ENCODE results near the gene TMEM204. TPM values are rescaled to one million over a fixed set of nuclear protein-coding genes. Genes with fewer than 3 reads are reported as not detected.

The TMEM204 gene
- polyA plus RNA-seq, 2 donors, result 3.4 to 6.2 TPM

DNA sequence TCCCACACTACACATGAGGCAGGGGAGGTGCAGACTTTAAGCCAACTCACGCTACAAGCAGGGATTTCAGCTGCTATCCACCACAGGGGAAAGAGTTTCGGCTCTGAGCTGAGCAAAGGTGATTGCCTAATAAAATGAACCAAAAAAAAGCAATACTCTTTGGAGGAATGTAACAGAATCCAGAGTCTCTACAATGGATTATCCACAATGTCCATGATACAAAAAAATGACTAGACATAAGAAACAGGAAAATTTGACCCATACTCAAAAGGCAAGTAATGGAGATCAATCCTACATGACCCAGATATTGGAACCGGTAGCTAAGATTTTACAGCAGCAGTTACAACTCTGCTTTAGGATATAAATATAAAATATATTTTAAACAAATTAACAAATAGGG is 19.0 kb upstream of the TMEM204 start:
- Histone ChIP-seq H3K27ac (ENCODE audit: low read depth in 2 of 2, low read length in 1 of 2) (no peak overlapping the region), H3K27me3 (ENCODE audit: control insufficient read depth in 1 of 2, insufficient read depth in 2 of 2, low read length in 2 of 2) (no peaks in the 10 kb centered on the region), H3K9me3 (ENCODE audit: control insufficient read depth in 2 of 2, insufficient read depth in 1 of 2, low read depth in 1 of 2, low read length in 1 of 2) (peaks cover 0 to 2% of the 10 kb centered on the region in 2 donors), H3K36me3 (ENCODE audit: control insufficient read depth in 2 of 2, insufficient read depth in 2 of 2, low read length in 1 of 2) (peaks cover 2 to 25% of the 10 kb centered on the region in 2 donors), H3K4me1 (ENCODE audit: control insufficient read depth in 2 of 2, insufficient read depth in 2 of 2, low read length in 1 of 2) (peaks cover 0 to 6% of the 10 kb centered on the region in 2 donors), H3K4me3 (ENCODE audit: low read depth in 1 of 2, low read length in 2 of 2) (no peak overlapping the region)
- WGBS, 2 donors, result 84 to 97% methylated on average over 3 of the region's 3 CpGs

DNA sequence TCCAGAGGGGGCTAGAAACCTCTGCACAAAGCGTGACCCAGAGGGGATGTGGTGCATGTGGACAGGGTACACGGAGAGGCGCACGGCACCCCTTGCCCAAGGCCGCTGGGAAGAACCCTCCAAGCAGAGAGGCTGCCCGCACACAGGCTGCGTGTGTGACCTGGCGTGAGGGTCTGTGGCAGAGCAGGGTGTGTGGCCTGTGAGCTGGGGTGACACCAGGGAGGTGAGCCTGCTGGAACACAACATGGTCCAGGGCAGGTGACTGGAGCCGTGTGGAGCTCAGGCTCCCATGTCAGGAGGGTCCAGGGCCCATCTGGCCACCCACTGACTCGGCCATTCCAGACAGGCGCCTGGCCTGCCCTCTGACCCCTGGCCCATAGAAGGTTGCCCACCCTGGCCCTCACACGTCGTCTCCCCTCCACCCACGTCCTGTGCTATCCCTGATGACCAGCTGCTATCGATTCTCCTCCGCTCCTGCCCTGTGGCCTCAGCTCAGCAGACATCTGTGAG is 14.8 kb upstream of the TMEM204 start:
- Histone ChIP-seq H3K27me3 (ENCODE audit: control insufficient read depth in 1 of 2, insufficient read depth in 2 of 2, low read length in 2 of 2) (no peaks in the 10 kb centered on the region), H3K27ac (ENCODE audit: low read depth in 2 of 2, low read length in 1 of 2) (no peak overlapping the region), H3K9me3 (ENCODE audit: control insufficient read depth in 2 of 2, insufficient read depth in 1 of 2, low read depth in 1 of 2, low read length in 1 of 2) (peaks cover 0 to 2% of the 10 kb centered on the region in 2 donors), H3K4me1 (ENCODE audit: control insufficient read depth in 2 of 2, insufficient read depth in 2 of 2, low read length in 1 of 2) (no peaks in the 10 kb centered on the region), H3K36me3 (ENCODE audit: control insufficient read depth in 2 of 2, insufficient read depth in 2 of 2, low read length in 1 of 2) (peaks cover 7 to 12% of the 10 kb centered on the region in 2 donors), H3K4me3 (ENCODE audit: low read depth in 1 of 2, low read length in 2 of 2) (no peak overlapping the region)
- WGBS, 2 donors, result 88 to 94% methylated on average over 16 of the region's 16 CpGs

DNA sequence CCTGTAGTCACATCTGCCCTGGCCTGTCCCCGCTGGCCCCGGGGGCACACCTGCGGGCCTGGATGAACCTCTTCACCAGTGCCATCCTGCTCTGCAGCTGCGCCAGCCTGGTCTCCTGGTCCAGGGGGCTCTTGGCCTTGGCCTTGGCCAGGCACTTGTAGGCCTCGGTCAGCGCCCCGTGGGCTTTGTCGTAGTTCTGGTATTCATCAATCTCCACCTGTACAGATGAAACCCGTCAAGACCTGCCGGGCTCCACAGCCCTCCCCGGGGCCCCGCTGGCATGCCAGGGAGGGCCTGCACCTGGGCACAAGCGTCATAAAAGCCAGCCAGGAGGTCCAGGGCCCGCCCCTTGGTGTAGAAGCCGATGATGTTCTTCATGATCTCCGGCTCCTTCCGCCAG is 13.6 kb upstream of the TMEM204 start:
- H3K27me3 ChIP-seq (ENCODE audit: control insufficient read depth in 1 of 2, insufficient read depth in 2 of 2, low read length in 2 of 2), result no peaks in the 10 kb centered on the region
- WGBS, 2 donors, result 83 to 87% methylated on average over 17 of the region's 17 CpGs
- H3K4me3 ChIP-seq (ENCODE audit: low read depth in 1 of 2, low read length in 2 of 2), result no peak overlapping the region
- H3K4me1 ChIP-seq (ENCODE audit: control insufficient read depth in 2 of 2, insufficient read depth in 2 of 2, low read length in 1 of 2), result no peaks in the 10 kb centered on the region
- no peaks in the 10 kb centered on the region for H3K9me3 ChIP-seq (ENCODE audit: control insufficient read depth in 2 of 2, insufficient read depth in 1 of 2, low read depth in 1 of 2, low read length in 1 of 2)
- no peak overlapping the region for H3K27ac ChIP-seq (ENCODE audit: low read depth in 2 of 2, low read length in 1 of 2)
- peaks cover 7 to 12% of the 10 kb centered on the region in 2 donors for H3K36me3 ChIP-seq (ENCODE audit: control insufficient read depth in 2 of 2, insufficient read depth in 2 of 2, low read length in 1 of 2)

DNA sequence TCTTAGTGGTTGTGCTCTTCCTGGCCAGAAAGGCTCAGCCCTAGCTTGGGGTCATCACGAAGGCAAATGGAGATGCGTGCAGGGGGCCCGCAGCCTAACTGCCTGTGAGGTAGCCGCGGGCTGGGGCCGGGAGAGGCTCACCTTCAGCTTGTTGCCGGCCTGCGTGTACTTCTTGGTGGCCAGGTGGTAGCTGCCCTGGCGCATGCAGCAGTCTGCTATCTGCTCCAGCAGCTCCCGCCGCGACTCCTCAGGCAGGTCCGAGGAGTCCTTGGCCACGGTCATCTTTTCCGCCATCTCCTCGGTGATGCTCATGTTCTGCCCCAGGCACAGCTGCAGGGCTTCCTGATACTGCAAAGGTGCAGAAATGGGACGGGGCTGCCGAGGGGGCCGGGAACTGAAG is 13.0 kb upstream of the TMEM204 start:
- WGBS, 2 donors, result 92 to 93% methylated on average over 19 of the region's 19 CpGs
- peaks cover 7 to 12% of the 10 kb centered on the region in 2 donors for H3K36me3 ChIP-seq (ENCODE audit: control insufficient read depth in 2 of 2, insufficient read depth in 2 of 2, low read length in 1 of 2)

GRCh38 chr16:1523581-1524245 is 9.8 kb upstream of the TMEM204 start:
- 91 to 94% methylated on average over 27 to 30 of the region's 30 CpGs for WGBS, 2 donors
- Histone ChIP-seq H3K4me3 (ENCODE audit: low read depth in 1 of 2, low read length in 2 of 2) (no peak overlapping the region), H3K4me1 (ENCODE audit: control insufficient read depth in 2 of 2, insufficient read depth in 2 of 2, low read length in 1 of 2) (peaks cover 0 to 9% of the 10 kb centered on the region in 2 donors), H3K36me3 (ENCODE audit: control insufficient read depth in 2 of 2, insufficient read depth in 2 of 2, low read length in 1 of 2) (peaks cover 7 to 8% of the 10 kb centered on the region in 2 donors), H3K9me3 (ENCODE audit: control insufficient read depth in 2 of 2, insufficient read depth in 1 of 2, low read depth in 1 of 2, low read length in 1 of 2) (no peaks in the 10 kb centered on the region), H3K27ac (ENCODE audit: low read depth in 2 of 2, low read length in 1 of 2) (no peak overlapping the region), H3K27me3 (ENCODE audit: control insufficient read depth in 1 of 2, insufficient read depth in 2 of 2, low read length in 2 of 2) (no peaks in the 10 kb centered on the region)

More for the DNA sequence above, 13.0 kb upstream of the TMEM204 start:
- no peaks in the 10 kb centered on the region for H3K9me3 ChIP-seq (ENCODE audit: control insufficient read depth in 2 of 2, insufficient read depth in 1 of 2, low read depth in 1 of 2, low read length in 1 of 2)
- no peaks in the 10 kb centered on the region for H3K4me1 ChIP-seq (ENCODE audit: control insufficient read depth in 2 of 2, insufficient read depth in 2 of 2, low read length in 1 of 2)
- no peak overlapping the region for H3K27ac ChIP-seq (ENCODE audit: low read depth in 2 of 2, low read length in 1 of 2)
- H3K27me3 ChIP-seq (ENCODE audit: control insufficient read depth in 1 of 2, insufficient read depth in 2 of 2, low read length in 2 of 2), result no peaks in the 10 kb centered on the region
- no peak overlapping the region for H3K4me3 ChIP-seq (ENCODE audit: low read depth in 1 of 2, low read length in 2 of 2)

DNA sequence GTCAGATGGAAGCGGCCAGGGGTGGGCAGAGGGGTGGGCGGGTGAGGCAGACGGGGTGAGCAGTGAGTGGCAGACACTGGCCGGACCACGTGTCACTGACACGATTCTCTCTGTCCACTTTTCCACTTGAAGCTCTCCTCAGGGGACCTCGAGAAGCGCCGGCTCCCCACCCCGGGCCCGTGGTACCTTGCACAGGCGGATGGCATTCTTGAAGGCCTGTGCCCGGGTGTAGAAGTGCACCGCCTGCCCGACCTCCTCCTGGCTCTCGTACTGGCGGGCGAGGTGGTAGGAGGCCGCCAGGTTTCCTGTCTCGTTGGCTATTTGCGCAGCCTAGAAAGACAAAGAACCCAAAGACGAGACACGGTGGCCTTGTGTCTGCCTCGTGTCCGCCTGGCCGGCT is 9.1 kb upstream of the TMEM204 start:
- no peak overlapping the region for H3K4me3 ChIP-seq (ENCODE audit: low read depth in 1 of 2, low read length in 2 of 2)
- 92 to 93% methylated on average over 26 of the region's 26 CpGs for WGBS, 2 donors
- H3K27me3 ChIP-seq (ENCODE audit: control insufficient read depth in 1 of 2, insufficient read depth in 2 of 2, low read length in 2 of 2), result no peaks in the 10 kb centered on the region
- peaks cover 6 to 7% of the 10 kb centered on the region in 2 donors for H3K36me3 ChIP-seq (ENCODE audit: control insufficient read depth in 2 of 2, insufficient read depth in 2 of 2, low read length in 1 of 2)
- no peaks in the 10 kb centered on the region for H3K9me3 ChIP-seq (ENCODE audit: control insufficient read depth in 2 of 2, insufficient read depth in 1 of 2, low read depth in 1 of 2, low read length in 1 of 2)
- H3K4me1 ChIP-seq (ENCODE audit: control insufficient read depth in 2 of 2, insufficient read depth in 2 of 2, low read length in 1 of 2), result peaks cover 0 to 16% of the 10 kb centered on the region in 2 donors
- no peak overlapping the region for H3K27ac ChIP-seq (ENCODE audit: low read depth in 2 of 2, low read length in 1 of 2)

DNA sequence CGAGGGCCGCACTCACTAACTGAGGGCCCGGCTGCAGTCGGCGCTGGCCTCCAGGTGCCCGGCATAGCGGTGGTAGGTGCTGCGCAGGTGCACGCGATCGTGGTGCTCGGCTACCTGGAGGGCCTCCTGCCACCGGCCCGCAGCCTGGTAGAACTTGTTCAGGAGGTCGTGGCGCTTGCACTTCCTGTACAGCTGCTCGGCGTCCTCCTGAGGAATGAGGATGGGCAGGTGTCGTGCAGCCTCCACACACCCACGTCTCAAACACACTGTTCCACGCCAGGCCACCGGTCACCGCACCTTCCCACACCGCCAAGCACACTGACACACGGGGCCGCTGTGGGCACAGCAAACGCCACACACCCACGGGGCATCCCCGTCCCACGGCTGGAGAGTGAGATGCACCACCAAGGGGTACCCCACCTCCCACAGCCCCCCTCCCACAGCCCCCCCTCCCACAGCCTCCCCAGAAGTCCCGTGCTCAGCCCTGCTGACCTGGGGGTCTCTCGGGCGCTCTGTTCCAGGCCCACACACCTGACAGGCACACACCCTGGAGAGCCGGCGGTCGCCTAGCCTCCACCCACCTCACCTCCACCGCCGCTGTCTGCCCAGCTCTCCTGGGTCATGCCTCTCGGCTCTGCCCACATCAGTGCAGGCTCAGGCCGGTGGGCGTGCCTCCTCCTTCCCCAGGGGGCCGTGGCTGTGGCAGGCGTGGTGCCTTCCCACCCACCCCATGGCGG is 7.4 kb upstream of the TMEM204 start:
- H3K9me3 ChIP-seq (ENCODE audit: control insufficient read depth in 2 of 2, insufficient read depth in 1 of 2, low read depth in 1 of 2, low read length in 1 of 2), result no peaks in the 10 kb centered on the region
- H3K27me3 ChIP-seq (ENCODE audit: control insufficient read depth in 1 of 2, insufficient read depth in 2 of 2, low read length in 2 of 2), result no peaks in the 10 kb centered on the region
- peaks cover 0 to 24% of the 10 kb centered on the region in 2 donors for H3K4me1 ChIP-seq (ENCODE audit: control insufficient read depth in 2 of 2, insufficient read depth in 2 of 2, low read length in 1 of 2)
- peaks cover 0 to 2% of the 10 kb centered on the region in 2 donors for H3K36me3 ChIP-seq (ENCODE audit: control insufficient read depth in 2 of 2, insufficient read depth in 2 of 2, low read length in 1 of 2)
- 83 to 87% methylated on average over 42 to 44 of the region's 44 CpGs for WGBS, 2 donors
- H3K27ac ChIP-seq (ENCODE audit: low read depth in 2 of 2, low read length in 1 of 2), result no peak overlapping the region
- H3K4me3 ChIP-seq (ENCODE audit: low read depth in 1 of 2, low read length in 2 of 2), result no peak overlapping the region

- H3K9me3 ChIP-seq (ENCODE audit: control insufficient read depth in 2 of 2, insufficient read depth in 1 of 2, low read depth in 1 of 2, low read length in 1 of 2), result no peaks in the 10 kb centered on the region
- peaks cover 0 to 31% of the 10 kb centered on the region in 2 donors for H3K4me1 ChIP-seq (ENCODE audit: control insufficient read depth in 2 of 2, insufficient read depth in 2 of 2, low read length in 1 of 2)
- no peak overlapping the region for H3K27ac ChIP-seq (ENCODE audit: low read depth in 2 of 2, low read length in 1 of 2)
- no peak overlapping the region for H3K4me3 ChIP-seq (ENCODE audit: low read depth in 1 of 2, low read length in 2 of 2)
- no peaks in the 10 kb centered on the region for H3K27me3 ChIP-seq (ENCODE audit: control insufficient read depth in 1 of 2, insufficient read depth in 2 of 2, low read length in 2 of 2)
- 83% methylated on average over 28 to 38 of the region's 38 CpGs for WGBS, 2 donors
- peaks cover 0 to 2% of the 10 kb centered on the region in 2 donors for H3K36me3 ChIP-seq (ENCODE audit: control insufficient read depth in 2 of 2, insufficient read depth in 2 of 2, low read length in 1 of 2)
These were observed 6.6 kb upstream of the TMEM204 start for GRCh38 chr16:1526608-1527555.
